Thoracic aorta (tissue), 2 donors: ENCODE data around the gene GMDS. TPM values are rescaled to one million over a fixed set of nuclear protein-coding genes. Genes with fewer than 3 reads are reported as not detected.

Experiments
- ATAC-seq: fragments of 150-250 bp; one replicate; pipeline ENCODE4 v1.8.0; 2017; ENCODE audit warnings: low read depth; ENCODE audit not compliant: insufficient number of reproducible peaks, low FRiP score
- DNase-seq: peaks from one replicate; pipeline ENCODE4 v3.0.0-alpha.2; 2020; ENCODE audit warnings: low spot score
- H3K27ac ChIP-seq, 2 donors: fragments of 200-600 bp; sonication (generic); 1 replicate in 1 of 2; 2 replicates in 1 of 2; pipeline ENCODE4 v1.5.1; 2016; ENCODE audit warnings: mild to moderate bottlenecking in 2 of 2, moderate library complexity in 2 of 2
- H3K27me3 ChIP-seq: fragments of 200-600 bp; sonication (generic); replicated peaks from 2 replicates; pipeline ENCODE4 v1.6.0; 2016; ENCODE audit warnings: mild to moderate bottlenecking; ENCODE audit not compliant: insufficient read depth
- H3K36me3 ChIP-seq: fragments of 200-600 bp; sonication (generic); one replicate; pipeline ENCODE4 v1.5.1; 2016
- H3K4me1 ChIP-seq, 2 donors: fragments of 200-600 bp; sonication (generic); 1 replicate in 1 of 2; 2 replicates in 1 of 2; pipeline versions ENCODE4 v1.5.1 to v1.6.0; 2016; ENCODE audit warnings: low read depth in 2 of 2, mild to moderate bottlenecking in 1 of 2; ENCODE audit not compliant: control insufficient read depth in 1 of 2
- H3K4me3 ChIP-seq: fragments of 200-600 bp; sonication (generic); 2 replicates; pipeline ENCODE4 v1.5.1; 2016; ENCODE audit warnings: mild to moderate bottlenecking
- H3K9me3 ChIP-seq: fragments of 200-600 bp; sonication (generic); 2 replicates; pipeline ENCODE4 v1.5.1; 2016
- CTCF ChIP-seq: fragments of 200-600 bp; sonication (generic); IDR thresholded peaks from one replicate; pipeline ENCODE4 v1.5.1; 2019; ENCODE audit warnings: antibody characterized with exemption
- total RNA-seq, 2 donors: library from RNA; depleted of rRNA; stranded (reverse); fragments of >200 nt; gene quantifications; one replicate each; pipeline versions ENCODE4 v1.1.0 to v1.2.3, GENCODE V29; 2016

The GMDS gene
- total RNA-seq, 2 donors from 2014 or later, result 87.8 to 87.9 TPM

DNA sequence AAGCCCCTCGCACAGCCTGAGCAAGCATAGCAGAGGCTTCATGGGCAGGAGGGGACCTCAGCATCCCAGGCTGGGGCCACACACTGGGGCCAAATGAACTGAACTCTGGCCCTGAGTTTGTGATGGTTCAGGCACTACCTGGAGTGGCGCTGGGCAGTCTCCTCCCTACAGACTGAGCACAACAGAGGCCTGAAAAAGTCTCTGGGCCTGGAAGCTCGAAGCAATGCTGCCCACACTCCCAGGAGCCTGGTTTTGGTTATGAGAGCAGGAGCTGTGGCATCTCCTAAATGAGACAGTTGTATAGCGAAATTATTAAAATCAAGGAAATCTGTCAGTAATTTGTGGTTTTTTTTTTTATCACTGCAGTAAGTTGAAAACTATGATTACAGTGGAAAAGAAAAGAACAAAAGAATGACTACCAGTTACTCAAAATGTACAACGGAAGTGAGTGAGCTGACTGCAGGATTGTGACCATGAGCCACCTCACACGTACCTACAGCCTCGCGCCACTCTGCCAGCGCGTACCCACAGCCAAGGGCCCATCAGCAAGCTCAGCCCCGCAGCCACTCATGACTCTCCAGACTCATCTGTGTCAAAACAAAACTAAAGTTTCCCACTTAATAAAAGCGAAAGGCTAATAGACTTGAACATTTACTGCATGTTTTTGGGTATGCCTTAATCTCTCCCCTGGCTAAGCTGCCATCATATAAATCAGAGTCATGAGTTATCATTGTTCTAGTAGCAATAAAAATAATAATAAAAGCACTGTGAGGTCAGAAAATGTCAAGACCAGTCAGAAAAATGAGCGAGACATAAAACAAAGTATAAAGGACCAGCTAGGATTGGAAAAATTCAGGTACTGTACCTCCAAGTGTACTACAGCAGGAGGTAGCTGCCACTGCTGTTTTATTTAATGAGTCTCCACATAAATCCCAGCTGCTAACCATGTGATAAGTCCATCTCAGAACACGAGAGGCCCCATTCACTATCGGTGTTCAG, 458.7 kb downstream of the GMDS start:
- no peak for DNase-seq
- peaks cover 9 to 43% of the 10 kb centered on the region in 2 donors for H3K4me1 ChIP-seq
- H3K27me3 ChIP-seq, result no peaks in the 10 kb centered on the region
- H3K9me3 ChIP-seq, result no peaks in the 10 kb centered on the region
- H3K4me3 ChIP-seq, result no peak overlapping the region
- no peak for TF ChIP-seq CTCF
- ATAC-seq, result no peak
- no peaks in the 10 kb centered on the region for H3K36me3 ChIP-seq
- H3K27ac ChIP-seq, result peak overlapping the region in 1 of 2 donors; percentile 61

DNA sequence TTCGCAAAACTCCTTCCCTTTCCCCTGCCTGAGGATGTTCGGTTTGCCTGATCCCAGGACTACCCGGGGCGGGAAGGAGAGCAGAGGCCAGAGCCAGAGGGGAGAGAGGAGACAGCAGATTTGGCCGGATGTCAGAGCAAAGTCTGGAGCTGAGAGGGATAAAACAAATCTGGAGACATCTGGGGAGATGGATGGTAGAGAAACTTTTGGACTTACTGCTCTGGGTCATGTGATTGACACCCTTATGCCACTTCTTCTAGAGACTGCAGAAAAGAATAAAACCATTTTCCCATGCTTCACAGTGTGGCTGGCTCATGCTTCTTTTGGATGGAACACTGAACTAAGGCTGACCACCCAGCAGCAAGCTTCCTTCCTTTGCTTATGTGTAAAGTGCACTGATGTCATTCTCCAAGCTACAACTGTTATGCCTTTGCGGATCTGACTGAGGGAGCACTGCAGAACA, 461.0 kb downstream of the GMDS start:
- ATAC-seq (no peak), DNase-seq (no peak)
- Histone ChIP-seq H3K9me3 (no peaks in the 10 kb centered on the region), H3K4me1 (peaks cover 14 to 58% of the 10 kb centered on the region in 2 donors), H3K4me3 (no peak overlapping the region), H3K27ac (peak overlapping the region in 1 of 2 donors; percentile 18), H3K27me3 (no peaks in the 10 kb centered on the region), H3K36me3 (no peaks in the 10 kb centered on the region)
- no peak for TF ChIP-seq CTCF

DNA sequence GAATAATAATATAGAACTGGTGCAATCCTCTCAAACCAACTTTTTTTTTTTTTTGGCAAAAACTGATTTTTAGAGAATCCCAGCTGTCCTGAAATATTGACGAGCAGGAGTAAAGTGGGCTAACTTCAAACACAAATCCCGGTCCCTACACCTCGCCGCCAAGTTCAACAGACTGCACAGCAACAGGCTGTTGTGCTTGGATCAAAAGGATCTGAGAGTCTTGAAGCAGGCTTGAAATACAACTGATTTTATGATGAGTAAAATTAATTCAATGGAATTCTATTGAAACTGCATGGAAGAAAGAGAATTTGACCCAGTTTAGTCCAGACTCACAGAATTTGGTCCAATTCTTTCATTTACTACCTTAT, 463.6 kb downstream of the GMDS start:
- H3K4me1 ChIP-seq, result peaks cover 19 to 55% of the 10 kb centered on the region in 2 donors
- DNase-seq, result no peak
- peak overlapping the region in 1 of 2 donors; percentile 73 for H3K27ac ChIP-seq
- no peak for ATAC-seq
- no peaks in the 10 kb centered on the region for H3K27me3 ChIP-seq
- H3K4me3 ChIP-seq, result no peak overlapping the region
- H3K9me3 ChIP-seq, result no peaks in the 10 kb centered on the region
- TF ChIP-seq CTCF, result no peak
- no peaks in the 10 kb centered on the region for H3K36me3 ChIP-seq

GRCh38 chr6:1781152-1781816, 464.1 kb downstream of the GMDS start:
- no peaks in the 10 kb centered on the region for H3K9me3 ChIP-seq
- no peak for TF ChIP-seq CTCF
- no peak overlapping the region for H3K4me3 ChIP-seq
- H3K27me3 ChIP-seq, result no peaks in the 10 kb centered on the region
- DNase-seq, result no peak
- ATAC-seq, result no peak
- peak overlapping the region; percentile 67 to 73 for H3K27ac ChIP-seq
- H3K4me1 ChIP-seq, result peaks cover 19 to 53% of the 10 kb centered on the region in 2 donors
- no peaks in the 10 kb centered on the region for H3K36me3 ChIP-seq

DNA sequence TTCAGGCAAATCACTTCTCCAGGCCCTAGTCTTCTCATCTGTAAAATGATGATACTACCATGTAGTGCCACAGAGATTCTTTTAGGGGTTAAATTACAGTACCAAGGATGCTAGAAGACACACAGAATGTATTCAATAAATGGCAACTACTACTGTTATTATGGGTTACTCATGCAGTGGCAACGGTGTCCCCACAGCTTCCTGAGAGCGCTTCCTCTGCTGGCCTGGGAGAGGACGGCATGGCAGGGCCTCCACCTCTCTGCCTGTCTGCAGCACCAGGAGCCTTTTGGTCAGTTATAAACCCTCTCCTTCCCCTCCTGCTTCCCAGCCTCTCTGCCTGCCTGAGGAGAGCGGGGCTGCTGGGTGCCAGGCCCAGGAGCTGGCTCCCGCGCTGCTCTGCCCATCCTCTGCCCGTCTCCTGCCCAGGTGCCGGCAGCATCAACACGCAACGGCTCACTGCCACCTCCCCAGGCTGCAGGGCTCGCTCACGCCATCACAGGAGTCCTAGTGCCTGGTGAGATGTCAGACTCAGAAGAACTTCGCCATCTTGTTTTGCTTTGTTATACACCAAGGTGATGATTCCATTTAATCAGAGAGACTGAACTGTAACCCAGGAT, 465.0 kb downstream of the GMDS start:
- Histone ChIP-seq H3K27me3 (no peaks in the 10 kb centered on the region), H3K36me3 (no peaks in the 10 kb centered on the region), H3K27ac (peak overlapping the region in 1 of 2 donors; percentile 67), H3K4me1 (peaks cover 19 to 53% of the 10 kb centered on the region in 2 donors), H3K4me3 (no peak overlapping the region), H3K9me3 (no peaks in the 10 kb centered on the region)
- no peak for DNase-seq
- ATAC-seq, result no peak
- TF ChIP-seq CTCF, result no peak
